GM21360 (cell line): ENCODE data around the gene CDCP2.

ENCODE experiments used
- ATAC-seq: cut with Tn5 transposase; IDR thresholded peaks from one replicate; pipeline ENCODE4 v1.9.1; 2021; ENCODE audit warnings: mild to moderate bottlenecking, moderate library complexity; ENCODE audit not compliant: unreplicated experiment

The CDCP2 gene

GRCh38 chr1:54137534-54138061 is 15.2 kb downstream of the CDCP2 start:
- ATAC-seq = no peak

GRCh38 chr1:54136963-54137533 is 15.8 kb downstream of the CDCP2 start:
- no peak for ATAC-seq

DNA sequence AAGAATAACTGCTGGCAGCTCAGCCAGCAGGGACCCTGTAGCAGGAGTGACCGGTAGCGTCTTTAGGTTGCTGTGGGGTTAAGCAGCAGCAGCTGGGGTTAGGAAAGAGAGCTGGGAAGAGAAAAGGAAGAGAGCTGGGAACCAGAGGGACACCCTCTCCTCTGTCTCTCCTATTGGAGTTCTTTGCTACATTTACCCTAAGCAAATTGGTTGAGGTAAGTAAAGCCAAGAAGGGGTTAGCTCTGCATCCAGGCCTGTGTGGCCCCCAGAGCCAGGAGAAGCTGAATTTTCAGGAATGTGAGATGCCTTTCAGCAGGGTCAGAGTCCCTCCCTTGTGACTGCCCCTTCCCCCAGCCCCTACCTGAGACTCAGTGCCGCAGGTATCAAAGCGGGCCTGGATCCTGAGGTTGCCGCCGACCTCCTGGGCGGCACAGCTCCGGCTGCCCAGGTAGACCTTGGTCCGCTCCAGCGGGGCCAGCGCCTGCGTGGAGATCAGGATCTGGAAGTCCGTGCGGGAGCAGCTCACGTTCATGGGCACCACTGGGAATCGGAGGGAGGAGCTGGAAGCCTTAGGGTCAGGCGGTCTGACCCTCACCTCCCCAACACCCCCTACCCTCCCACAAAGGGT is 16.4 kb downstream of the CDCP2 start:
- ATAC-seq = no peak

- ATAC-seq = no peak
Observed at GRCh38 chr1:54135436-54136120, 17.2 kb downstream of the CDCP2 start.

- no peak for ATAC-seq
Observed at GRCh38 chr1:54134295-54134694, 18.5 kb downstream of the CDCP2 start.

- no peak for ATAC-seq
Observed at GRCh38 chr1:54132495-54132894, 20.3 kb downstream of the CDCP2 start.

- no peak for ATAC-seq
Observed at GRCh38 chr1:54131419-54131818, 21.4 kb downstream of the CDCP2 start.

- ATAC-seq = no peak
Observed at GRCh38 chr1:54129858-54130257, 22.9 kb downstream of the CDCP2 start.

- no peak for ATAC-seq
Observed at GRCh38 chr1:54127594-54128300, 25.1 kb downstream of the CDCP2 start.

- ATAC-seq = no peak
Observed at GRCh38 chr1:54126271-54126815, 26.5 kb downstream of the CDCP2 start.

DNA sequence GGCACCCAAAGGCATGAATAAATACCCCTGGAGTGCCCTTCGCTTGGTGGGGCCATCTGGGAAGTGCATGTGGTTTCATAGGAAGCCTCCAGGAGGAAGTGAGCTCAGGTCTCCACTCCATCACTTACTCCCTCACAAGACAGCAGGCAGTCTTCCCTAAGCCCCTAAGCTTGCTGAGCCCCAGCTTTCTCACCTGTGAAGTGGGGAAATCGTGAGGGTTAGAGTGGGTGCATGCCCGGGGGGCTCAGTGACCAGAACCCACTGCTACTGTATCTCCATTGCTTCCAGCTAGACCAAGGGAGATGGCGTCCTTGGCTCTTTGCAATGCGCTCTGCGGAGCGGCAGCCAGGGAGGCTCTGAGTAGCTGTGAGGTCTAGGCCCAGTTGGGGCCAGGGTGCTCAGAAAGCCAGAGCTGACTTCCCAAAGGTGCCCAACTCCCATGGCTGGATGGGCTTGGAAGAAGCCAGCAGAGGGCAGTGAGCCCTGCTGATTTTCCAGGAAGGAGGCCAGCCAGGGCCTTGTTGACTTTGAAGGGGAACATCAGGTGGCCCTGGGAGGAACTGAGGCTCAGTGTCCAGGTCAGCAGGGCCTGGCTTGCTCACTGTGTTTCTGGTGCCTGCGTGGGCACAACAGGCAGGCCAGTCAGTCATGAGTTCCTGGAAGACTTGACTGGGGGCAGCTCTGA is 27.3 kb downstream of the CDCP2 start:
- ATAC-seq = no peak

GRCh38 chr1:54124906-54125305 is 27.9 kb downstream of the CDCP2 start:
- no peak for ATAC-seq

DNA sequence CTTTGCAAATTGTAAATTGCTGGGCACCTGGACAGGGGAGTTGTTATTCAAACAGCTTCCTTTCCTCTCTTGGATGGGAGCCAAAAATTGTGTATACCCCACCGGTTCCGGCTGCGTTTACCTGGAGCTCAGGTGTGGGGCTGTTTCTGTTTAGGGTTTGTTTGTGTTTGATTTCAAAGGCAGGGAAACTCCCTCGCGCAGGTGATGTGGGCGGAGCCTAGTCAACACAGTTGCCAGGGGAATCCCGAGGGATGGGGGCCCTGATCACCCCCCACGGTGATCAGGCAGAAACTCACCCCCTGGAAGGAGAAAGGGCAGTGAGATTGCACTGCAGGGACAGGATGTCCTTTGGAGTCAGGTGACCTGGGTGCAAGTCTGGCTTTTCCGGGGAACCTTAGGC is 28.3 kb downstream of the CDCP2 start:
- ATAC-seq = no peak

- no peak for ATAC-seq
Observed at GRCh38 chr1:54122992-54123391, 29.8 kb downstream of the CDCP2 start.

- no peak for ATAC-seq
Observed at GRCh38 chr1:54122135-54122751, 30.6 kb downstream of the CDCP2 start.

DNA sequence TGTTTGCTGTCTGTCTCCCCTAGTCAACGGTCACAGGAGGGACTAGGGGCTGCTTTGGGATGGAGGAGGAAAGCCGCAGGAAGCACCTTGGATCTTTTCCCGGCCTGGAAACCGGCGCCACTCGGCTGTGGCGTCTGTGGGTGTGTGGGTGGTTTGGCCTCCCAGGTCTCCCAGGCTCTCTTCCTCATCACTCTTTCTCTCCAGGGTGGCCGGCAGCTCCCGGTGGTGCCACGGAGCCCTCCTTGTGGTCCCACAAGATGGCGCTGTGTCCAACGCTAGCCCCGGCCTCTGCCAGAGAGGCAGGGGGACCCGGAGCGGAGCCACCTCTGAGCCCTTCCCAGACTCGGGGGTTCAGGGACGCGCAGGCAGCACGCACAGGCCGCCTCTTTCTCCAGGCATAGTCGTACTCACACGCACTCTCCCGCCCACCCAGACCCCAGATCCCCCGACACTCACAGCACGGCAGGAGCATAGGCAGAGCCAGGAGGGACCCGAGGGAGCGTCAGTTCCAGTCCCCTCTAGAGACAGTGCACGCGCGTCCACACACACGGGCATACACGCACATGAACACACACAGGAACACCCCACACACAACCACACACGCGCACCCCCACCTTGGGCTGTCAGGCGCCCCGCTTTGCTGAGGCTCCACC is 31.2 kb downstream of the CDCP2 start:
- ATAC-seq = no peak

DNA sequence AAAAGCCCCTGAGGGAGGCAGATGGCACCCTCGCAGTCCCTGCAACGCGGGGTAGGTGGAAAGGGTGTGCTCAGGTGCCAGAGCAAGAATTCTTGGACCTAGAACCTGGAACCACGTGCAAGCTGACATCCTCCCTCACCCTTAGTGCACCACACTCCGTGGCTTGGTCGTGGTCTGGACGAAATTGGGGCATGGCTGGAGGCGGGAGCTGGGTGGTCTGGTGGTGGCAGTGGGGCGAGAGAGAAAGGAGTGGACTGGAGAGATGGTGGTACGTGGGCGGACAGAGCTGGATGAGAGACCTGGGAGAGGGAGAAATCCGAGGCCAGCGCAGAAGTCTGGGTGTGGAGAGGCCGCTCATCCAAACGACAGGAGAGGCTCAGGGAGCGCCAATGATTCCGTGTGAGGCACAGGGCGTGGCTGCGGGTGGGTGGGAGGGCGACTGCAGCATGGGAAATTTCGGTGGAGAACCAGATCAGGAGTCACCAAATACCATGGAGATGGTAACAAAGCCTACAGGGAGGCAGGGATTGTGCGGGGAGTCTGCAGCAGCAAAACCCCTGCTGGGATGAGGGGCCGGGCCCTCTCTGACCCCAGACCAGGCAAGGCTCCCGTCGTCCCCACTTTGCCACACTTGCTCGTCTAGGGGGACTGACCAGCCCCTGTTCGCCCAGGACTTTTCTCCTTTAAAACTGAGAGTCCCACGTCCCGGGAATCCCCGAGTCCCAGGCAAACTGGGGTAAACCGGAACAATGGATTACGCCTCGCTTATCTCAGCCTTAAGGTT is 31.9 kb downstream of the CDCP2 start:
- no peak for ATAC-seq

DNA sequence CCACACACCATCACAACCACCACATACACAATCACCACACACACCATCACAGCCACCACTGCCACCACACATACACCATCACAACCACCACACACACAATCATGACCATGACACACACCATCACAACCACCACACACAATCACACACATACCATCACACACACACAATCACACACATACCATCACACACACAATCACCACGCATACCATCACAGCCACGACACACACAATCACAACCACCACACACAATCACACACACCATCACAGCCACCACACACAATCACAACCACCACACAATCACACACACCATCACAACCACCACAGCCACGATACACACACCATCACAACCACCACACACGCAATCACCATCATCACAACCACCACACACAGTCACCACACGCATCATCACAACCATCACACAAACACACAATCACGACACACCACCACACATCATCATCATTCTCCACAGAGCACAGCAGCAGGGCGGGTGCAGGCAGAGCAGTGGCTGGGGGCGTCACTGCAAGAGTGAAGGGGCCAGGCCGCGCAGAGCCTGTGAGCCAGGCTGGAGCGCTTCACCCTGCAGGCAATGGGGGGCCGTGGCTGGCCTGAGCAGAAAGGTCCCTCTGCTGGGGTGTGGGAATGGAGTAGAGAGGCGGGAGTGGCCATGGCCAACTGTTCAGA is 32.6 kb downstream of the CDCP2 start:
- ATAC-seq = no peak
